HG03342 (cell line): Measurements from ENCODE around the gene ZRANB1.
"Not testable (repeated sequence)": the region's sequence is repeated elsewhere in the genome, so short reads cannot be mapped to it uniquely, and the experiment has no call there.

Experiments
- ATAC-seq: cut with Tn5 transposase; IDR thresholded peaks from one replicate; pipeline ENCODE4 v1.9.1; 2021; ENCODE audit warnings: mild to moderate bottlenecking, moderate library complexity; ENCODE audit not compliant: unreplicated experiment

Gene ZRANB1

DNA sequence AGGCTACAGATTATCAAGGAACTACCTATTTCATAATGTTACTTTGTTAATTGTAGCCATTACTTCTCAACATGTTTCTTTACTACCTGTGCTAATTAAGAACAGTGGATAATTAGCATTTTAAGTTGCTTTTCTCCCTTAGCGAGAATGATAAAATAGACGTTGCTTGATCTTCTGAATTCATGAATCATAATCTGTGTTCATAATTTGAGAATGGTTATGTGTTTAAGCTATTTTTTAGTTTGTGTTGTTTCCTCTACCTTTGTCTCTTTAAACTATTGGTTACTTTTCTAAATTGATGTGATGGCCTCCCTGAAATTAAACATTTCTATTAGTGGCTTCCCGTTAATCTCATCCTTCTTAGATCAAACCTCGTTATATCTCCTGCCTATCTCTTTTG lies at the start of gene ZRANB1:
ZRANB1 (plus strand) TSS at position 301 of the 400 bp plus-strand sequence. CDS start 371 bp downstream, outside the sequence.
- ATAC-seq, result no peak

DNA sequence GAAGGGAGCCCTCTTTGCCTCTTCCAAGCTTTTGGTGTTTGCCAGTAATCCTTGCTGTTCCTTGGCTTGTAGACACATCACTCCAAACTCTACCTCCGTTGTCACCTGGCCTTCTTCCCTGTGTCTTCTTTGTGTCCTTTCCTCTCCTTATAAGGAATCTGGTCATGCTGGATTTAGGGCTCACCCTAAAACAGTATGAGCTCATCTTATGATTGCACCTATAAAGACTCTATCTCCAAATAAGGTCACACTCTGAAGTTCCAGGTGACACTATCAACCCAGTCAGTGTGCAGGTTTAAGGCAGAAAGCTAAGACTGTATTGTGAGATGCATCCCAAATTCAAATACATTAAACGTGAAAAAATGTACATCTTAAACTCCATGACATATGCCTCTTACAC lies 49.0 kb upstream of the ZRANB1 start:
- ATAC-seq, result no peak

DNA sequence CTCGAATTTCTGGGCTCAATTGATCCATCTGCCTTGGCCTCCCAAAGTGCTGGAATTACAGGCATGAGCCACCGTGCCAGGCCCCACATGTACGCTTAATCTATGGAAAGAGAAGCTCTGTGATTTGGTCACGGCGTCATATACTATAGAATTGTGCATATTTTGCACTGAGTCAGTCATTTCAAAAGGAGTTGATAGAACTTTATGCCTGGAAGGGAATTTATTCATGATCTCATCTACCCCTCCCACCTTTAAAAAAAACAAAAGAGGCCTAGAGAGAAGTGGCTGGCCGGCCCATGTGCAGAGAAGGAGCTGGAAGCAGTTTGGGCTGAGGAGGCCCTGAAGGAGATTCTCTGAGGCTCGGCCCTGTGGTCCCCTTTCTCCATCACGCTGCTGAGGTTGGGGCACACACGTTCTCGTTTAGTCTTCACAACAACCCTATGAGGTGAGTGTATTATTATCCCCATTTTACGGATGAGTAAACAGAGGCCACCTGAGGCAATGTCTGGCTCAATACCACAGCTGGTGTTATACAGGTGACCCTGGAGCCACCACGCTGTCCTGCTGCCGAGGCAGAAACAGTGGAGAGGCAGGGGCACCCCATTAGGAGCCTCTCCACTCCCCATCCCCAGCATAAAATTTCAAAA lies 47.2 kb upstream of the ZRANB1 start:
- no peak for ATAC-seq

DNA sequence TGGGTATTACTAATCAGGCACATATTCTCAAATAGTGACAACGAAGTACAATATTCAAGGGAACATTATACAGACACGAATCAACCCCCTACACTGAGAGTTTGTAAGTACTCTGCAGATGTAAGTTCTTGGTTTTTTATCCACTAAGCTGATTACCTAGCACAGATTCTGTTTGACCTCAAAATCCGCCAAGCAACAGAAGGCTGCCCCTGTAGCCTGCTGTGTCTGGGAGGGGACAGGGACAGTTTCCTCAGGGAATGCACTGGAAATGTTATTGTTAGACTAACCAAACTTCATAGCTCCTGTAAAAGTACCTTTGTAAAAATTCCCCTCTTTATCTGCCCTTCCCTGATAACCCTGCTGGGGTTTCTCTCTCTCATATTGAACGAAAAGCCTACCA lies 45.2 kb upstream of the ZRANB1 start:
- ATAC-seq, result no peak

DNA sequence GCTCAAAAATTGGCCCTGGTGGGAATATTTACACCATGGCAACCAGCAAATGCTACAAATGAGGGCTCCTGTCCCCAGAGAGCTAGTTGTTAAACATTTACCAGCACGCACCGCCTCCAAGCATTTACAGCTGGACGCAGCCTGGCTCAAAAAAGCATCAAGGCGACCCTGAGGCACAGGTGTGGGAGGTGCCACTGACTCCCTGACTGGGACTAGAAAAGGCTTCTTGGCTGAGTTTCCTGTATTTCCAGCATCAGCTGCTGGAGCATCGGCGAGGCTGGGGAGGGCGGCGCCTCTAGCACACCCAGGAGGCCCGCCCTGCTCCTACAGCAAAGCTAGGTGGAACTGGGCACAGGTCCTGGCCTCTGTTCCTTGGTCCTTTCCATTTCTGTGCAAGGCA lies 43.5 kb upstream of the ZRANB1 start:
- no peak for ATAC-seq

GRCh38 chr10:124899151-124899550 lies 42.8 kb upstream of the ZRANB1 start:
- no peak for ATAC-seq

DNA sequence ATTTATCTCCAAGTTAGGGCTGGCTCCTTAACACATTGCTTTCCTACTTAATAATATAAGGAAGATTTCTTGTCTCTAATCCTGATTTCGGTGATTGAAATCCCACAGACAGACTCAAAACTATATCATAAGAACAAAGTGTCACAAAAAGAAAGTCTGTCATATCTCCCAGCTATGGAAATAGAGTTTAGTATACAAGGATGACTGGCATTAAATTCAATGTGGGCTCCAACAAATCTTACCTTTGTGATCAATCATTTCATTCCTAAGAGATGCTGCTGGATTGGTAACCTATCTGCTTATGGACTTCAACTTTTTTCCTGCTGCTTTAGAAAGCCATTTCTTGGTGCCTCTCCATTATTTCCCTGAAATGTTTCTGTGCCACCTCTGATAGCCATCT lies 39.5 kb upstream of the ZRANB1 start:
- no peak for ATAC-seq

GRCh38 chr10:124903111-124903510 lies 38.8 kb upstream of the ZRANB1 start:
- ATAC-seq, result no peak

- ATAC-seq, result no peak
Measured at GRCh38 chr10:124904796-124905195, 37.1 kb upstream of the ZRANB1 start.

GRCh38 chr10:124906551-124907001 lies 35.3 kb upstream of the ZRANB1 start:
- no peak for ATAC-seq

- ATAC-seq, result no peak
Measured at GRCh38 chr10:124909563-124909962, 32.4 kb upstream of the ZRANB1 start.

- ATAC-seq, result no peak
Measured at GRCh38 chr10:124911124-124912067, 30.5 kb upstream of the ZRANB1 start.

GRCh38 chr10:124912101-124912886 lies 29.6 kb upstream of the ZRANB1 start:
- ATAC-seq, result no peak

DNA sequence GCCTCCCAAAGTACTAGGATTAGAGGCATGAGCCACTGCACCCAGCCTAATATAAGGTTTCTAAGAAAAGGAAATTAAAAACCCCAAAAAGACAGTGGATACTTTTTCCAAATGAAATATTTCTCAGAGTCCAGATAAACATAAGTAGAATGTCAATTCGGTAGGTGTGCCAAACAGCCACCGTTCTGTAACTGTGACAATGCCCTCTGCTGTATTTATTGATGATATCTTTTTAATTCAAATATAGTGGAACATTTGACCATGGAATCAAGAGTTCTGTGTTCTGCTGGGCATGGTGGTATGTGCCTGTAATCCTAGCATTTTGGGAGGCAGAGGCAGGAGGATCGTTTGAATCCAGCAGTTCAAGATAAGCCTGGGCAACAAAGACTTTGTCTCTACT lies 28.8 kb upstream of the ZRANB1 start:
- ATAC-seq, result no peak

GRCh38 chr10:124914398-124914797 lies 27.5 kb upstream of the ZRANB1 start:
- ATAC-seq, result not testable (repeated sequence)

DNA sequence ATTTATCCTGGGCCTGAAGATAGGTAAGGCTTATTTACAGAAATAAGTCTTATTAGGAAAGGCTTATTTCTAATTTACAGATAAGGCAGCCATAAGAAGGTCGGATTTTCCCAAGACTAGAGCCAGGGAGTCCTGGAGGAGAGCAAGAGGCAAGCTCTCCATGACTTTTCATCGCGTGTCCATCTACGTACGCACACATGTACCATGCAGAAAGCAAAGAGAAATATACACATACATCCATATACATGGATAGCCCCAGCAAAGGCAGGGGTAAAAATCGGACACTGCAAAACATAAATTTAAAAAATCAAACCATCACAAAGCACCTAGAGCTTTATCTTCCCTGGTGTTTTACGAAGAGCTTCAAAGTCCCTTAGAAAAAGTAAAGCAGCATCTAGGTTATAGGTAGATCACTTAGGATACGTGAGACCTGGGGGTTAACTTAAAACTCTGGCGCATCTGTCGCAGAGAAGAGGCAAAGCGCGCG lies 25.8 kb upstream of the ZRANB1 start:
- ATAC-seq, result peak; percentile 8

GRCh38 chr10:124916585-124917427 lies 25.1 kb upstream of the ZRANB1 start:
- ATAC-seq, result peak; percentile 98

DNA sequence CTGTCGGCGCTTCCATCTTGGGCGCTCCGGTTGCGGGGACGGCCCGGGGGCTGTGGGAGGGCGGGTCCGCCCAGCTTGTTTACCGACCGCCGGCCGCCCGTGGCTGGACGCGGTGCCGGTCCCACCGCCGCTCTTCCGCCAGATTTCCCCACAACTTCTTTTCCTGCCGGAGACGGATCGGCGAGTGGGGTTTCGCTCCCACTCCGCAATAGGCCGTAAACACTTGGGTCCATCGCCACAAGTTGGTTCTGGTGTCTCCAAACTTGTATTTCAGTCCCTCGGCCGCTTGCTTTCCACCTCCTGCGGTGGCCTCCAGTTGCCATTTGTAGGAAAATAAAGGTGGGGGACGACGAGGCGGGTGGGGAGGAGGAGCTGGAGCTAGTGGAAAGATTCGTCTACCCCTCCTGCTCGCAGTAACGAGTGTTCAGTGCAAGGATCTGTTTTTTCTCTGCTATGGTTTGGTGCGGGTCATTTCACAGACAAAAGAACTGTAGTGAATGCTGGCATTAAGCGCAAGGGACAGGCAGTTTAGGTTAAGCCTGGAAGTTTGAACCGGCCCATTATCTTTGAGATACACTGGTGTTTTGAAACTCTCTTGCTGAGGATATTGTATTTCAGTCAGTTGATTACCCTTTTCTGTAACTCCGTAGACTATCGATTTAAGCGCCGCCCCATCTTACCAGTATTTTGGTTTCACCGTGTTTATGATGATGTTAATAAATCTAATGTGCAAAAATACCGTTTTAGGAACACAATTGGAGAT lies 24.3 kb upstream of the ZRANB1 start:
- ATAC-seq, result no peak

DNA sequence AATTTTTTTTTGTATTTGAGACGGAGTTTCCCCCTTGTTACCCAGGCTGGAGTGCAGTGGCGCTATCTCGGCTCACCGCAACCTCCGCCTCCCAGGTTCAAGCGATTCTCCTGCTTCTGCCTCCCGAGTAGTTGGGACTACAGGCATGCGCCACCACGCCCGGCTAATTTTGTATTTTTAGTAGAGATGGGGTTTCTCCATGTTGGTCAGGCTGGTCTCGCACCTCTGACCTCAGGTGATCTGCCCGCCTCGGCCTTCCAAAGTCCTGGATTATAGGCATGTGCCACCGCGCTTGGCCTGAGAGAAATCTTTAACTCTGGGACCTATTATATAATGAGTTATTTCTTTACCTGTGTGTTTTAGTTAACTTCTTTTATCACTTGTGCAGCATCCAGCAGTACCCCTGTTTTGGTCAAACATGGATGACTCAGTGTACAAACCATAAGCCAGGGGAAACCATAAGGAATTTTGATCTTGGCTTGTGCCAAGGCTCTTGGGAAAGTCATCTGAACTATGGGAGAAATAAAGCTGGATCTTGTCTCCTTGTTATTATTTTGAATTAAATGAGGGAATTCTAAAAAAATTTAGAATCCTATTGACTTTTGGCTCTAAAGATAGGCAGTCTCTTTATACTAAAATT lies 23.6 kb upstream of the ZRANB1 start:
- no peak for ATAC-seq
